ENCODE data around the gene CNNM1. TPM values are rescaled to one million over a fixed set of nuclear protein-coding genes. Genes with fewer than 3 reads are reported as not detected.

Gene CNNM1
- total RNA-seq, 2 donors from 2014 or later = 0.61 to 1.0 TPM

DNA sequence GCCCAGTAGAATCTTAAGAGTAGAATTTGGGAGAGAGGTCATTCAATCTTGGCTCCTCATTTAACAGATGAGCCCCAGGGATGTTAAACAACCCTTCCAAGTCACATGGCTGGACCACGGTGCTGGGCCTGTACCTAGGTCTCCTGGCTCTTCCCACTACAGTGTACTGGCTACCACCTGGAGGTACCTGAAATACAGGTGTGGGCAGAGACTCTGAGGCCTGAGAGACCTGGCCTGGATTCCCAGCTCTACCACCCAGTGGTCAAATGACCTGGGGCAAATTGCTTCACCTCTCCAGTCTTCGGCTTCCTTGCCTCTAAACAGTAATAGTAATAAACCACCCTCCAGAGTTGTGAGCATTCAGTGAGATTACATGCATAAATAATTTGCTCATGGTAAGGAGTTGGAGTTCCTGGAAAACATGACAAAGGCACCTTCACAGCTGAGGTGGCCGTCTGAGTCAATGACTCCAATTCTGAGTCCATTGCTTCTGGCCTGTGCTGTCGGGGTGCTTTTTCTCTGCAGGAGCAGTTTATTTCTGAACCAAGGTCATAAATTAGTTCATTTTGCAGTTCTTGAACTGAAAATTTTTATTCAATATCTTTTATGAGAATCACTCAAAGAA lies 98.5 kb downstream of the CNNM1 start:
- Mint-ChIP-seq H3K4me1 (peaks cover 26% of the 10 kb centered on the region), H3K27ac (no peak overlapping the region), H3K9me3 (no peaks in the 10 kb centered on the region), H3K27me3 (no peaks in the 10 kb centered on the region), H3K4me3 (no peak overlapping the region), H3K36me3 (ENCODE audit: low read depth) (peaks cover 28% of the 10 kb centered on the region)
- no peak for ATAC-seq (replicated peaks)

DNA sequence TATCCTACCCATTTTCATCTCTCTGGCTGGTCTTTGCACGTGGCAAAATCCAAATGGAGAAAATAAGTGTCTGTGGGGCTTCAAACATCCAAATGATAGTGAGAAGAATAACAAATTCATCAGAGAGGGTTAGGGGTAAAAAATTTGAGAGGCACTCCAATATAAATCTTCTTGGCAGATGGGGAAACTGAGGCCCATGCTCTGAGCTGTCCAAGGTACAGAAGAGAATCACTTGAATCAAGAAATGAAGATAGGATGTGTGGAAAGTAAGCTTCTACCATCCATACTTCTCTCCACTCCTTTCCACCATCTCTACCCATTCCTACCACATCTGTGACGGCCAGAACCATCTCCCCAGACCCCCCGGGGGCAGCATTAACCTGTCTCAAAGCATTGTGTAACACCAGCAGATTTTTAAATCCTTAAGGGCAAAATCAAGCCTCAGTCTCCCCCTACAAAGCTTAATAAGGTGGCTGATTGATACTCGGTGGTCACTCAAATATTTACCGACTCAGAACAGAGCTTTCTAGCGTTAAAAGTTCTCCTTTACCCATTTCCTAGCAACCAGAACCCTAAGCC lies 100.5 kb downstream of the CNNM1 start:
- peak overlapping the region; percentile 99 for H3K4me3 Mint-ChIP-seq
- peaks cover 26% of the 10 kb centered on the region for H3K4me1 Mint-ChIP-seq
- no peak for ATAC-seq (replicated peaks)
- peaks cover 20% of the 10 kb centered on the region for H3K36me3 Mint-ChIP-seq (ENCODE audit: low read depth)
- no peaks in the 10 kb centered on the region for H3K27me3 Mint-ChIP-seq
- H3K27ac Mint-ChIP-seq = peak overlapping the region; percentile 96
- H3K9me3 Mint-ChIP-seq = no peaks in the 10 kb centered on the region

DNA sequence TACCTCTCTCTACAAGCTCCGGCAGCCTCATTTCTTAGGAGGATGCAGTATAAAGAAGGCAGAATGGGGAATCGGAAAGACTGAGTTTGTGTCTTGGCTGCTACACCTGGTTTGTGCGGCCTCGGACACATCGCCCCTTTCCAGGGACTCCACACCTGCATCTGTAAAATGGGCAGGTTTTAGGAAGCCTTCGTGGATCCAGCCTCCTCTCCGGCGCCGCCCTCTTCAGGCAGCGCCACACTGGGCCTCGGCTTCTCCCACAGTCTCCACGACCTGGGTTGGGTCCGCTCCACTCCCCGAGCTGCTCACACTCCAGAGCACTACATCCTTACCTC lies 100.9 kb downstream of the CNNM1 start:
- Mint-ChIP-seq H3K27ac (peak overlapping the region; percentile 96), H3K4me1 (peaks cover 21% of the 10 kb centered on the region), H3K27me3 (no peaks in the 10 kb centered on the region), H3K9me3 (no peaks in the 10 kb centered on the region), H3K36me3 (ENCODE audit: low read depth) (peaks cover 15% of the 10 kb centered on the region), H3K4me3 (peak overlapping the region; percentile 99)
- ATAC-seq (replicated peaks) = peak; percentile 6

- peaks cover 17% of the 10 kb centered on the region for H3K4me1 Mint-ChIP-seq
- no peaks in the 10 kb centered on the region for H3K9me3 Mint-ChIP-seq
- peak; percentile 95 for ATAC-seq (replicated peaks)
- peaks cover 10% of the 10 kb centered on the region for H3K36me3 Mint-ChIP-seq (ENCODE audit: low read depth)
- no peaks in the 10 kb centered on the region for H3K27me3 Mint-ChIP-seq
- peak within 1 kb of the TSS; percentile 99 for H3K4me3 Mint-ChIP-seq
- peak within 1 kb of the TSS; percentile 96 for H3K27ac Mint-ChIP-seq
These were observed 101.5 kb downstream of the CNNM1 start, which contains the start of gene GOT1 for GRCh38 chr10:99430451-99431189. Gene GOT1, minus strand, starts transcription at chr10:99430624. Its CDS starts 59 bp downstream, at chr10:99430565.

GRCh38 chr10:99431190-99431760 lies 102.1 kb downstream of the CNNM1 start:
- peaks cover 7% of the 10 kb centered on the region for H3K36me3 Mint-ChIP-seq (ENCODE audit: low read depth)
- peak overlapping the region; percentile 99 for H3K4me3 Mint-ChIP-seq
- peaks cover 17% of the 10 kb centered on the region for H3K4me1 Mint-ChIP-seq
- peak overlapping the region; percentile 96 for H3K27ac Mint-ChIP-seq
- ATAC-seq (replicated peaks) = no peak
- no peaks in the 10 kb centered on the region for H3K27me3 Mint-ChIP-seq
- no peaks in the 10 kb centered on the region for H3K9me3 Mint-ChIP-seq

- peak overlapping the region; percentile 96 for H3K27ac Mint-ChIP-seq
- no peaks in the 10 kb centered on the region for H3K27me3 Mint-ChIP-seq
- H3K4me1 Mint-ChIP-seq = peaks cover 17% of the 10 kb centered on the region
- H3K9me3 Mint-ChIP-seq = no peaks in the 10 kb centered on the region
- H3K4me3 Mint-ChIP-seq = peak overlapping the region; percentile 99
- peaks cover 7% of the 10 kb centered on the region for H3K36me3 Mint-ChIP-seq (ENCODE audit: low read depth)
- ATAC-seq (replicated peaks) = no peak
These were observed 102.9 kb downstream of the CNNM1 start for GRCh38 chr10:99432047-99432446.

DNA sequence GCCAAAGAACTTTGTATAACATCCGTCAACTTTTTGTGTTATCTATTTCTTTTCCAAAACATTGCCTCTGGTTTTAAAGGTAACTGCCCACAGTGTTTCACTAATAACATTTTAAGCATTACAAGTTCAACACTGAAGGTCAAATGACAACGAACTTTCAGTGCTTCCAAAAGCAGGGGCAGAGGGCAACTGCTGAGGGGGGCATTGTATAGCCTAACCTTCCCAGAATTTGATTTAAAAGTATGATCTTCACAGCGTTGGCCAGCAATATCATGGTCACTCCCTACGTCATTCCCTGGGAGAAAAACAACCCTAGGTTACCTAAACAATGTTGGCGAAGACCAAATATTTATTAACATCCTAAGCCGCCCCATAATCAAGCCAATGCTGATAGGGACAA lies 103.7 kb downstream of the CNNM1 start:
- Mint-ChIP-seq H3K27me3 (no peaks in the 10 kb centered on the region), H3K9me3 (no peaks in the 10 kb centered on the region), H3K27ac (no peak overlapping the region), H3K36me3 (ENCODE audit: low read depth) (peaks cover 7% of the 10 kb centered on the region), H3K4me1 (peaks cover 17% of the 10 kb centered on the region), H3K4me3 (no peak overlapping the region)
- ATAC-seq (replicated peaks) = no peak

DNA sequence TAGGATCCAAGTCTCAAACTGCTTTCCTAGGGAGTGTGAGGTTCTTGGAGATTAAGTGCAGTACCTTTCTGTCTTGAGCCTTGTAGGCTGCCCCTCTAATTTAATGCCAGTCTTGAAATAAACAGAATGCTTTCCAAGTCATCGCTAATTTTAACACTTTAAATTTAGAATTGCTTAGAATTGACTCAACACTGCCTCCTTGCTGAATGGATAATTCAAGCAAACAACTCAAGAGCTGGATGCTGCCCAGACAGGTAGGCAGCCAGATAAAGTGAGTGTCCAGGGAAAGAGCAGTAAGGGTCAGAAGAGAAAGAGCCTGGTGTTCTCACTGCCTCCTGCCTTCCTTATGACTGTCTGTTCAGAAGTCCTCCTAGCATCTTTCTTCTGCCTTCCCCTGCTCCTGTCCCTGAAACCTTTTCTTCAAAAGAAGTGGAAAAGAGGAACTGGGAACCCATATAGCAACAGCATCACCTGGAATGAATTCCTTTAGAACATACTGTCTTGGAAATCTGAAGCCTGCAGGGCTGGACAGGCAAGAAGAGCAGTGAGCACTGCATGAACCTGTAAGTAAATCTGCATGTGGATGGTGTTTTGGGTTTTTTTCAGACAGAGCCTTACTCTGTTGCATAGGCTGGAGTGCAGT lies 104.3 kb downstream of the CNNM1 start:
- H3K27me3 Mint-ChIP-seq = no peaks in the 10 kb centered on the region
- ATAC-seq (replicated peaks) = no peak
- H3K36me3 Mint-ChIP-seq (ENCODE audit: low read depth) = peaks cover 7% of the 10 kb centered on the region
- H3K9me3 Mint-ChIP-seq = no peaks in the 10 kb centered on the region
- peaks cover 17% of the 10 kb centered on the region for H3K4me1 Mint-ChIP-seq
- H3K4me3 Mint-ChIP-seq = no peak overlapping the region
- no peak overlapping the region for H3K27ac Mint-ChIP-seq

- ATAC-seq (replicated peaks) = no peak
These were observed 107.0 kb downstream of the CNNM1 start for GRCh38 chr10:99435986-99436638.

DNA sequence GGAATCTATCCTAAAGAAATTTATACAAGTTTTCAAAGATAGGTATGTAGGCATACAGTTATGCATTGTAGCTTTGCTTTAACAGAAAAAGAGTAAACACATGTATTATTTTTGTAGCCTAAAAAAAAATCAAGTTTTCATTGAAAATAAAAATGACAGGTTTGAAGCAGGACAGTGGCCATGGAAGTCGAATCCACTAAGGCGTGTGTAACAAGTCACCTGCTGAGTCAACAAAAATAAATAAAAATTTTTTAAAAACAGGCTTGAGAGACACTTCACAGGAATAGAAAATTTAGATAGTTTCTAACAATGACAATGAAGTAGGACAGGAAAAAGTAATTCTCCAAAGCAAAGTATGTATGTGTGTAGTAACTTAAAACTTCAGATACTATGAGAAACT lies 109.7 kb downstream of the CNNM1 start:
- no peaks in the 10 kb centered on the region for H3K9me3 Mint-ChIP-seq
- no peaks in the 10 kb centered on the region for H3K27me3 Mint-ChIP-seq
- no peaks in the 10 kb centered on the region for H3K36me3 Mint-ChIP-seq (ENCODE audit: low read depth)
- no peak overlapping the region for H3K4me3 Mint-ChIP-seq
- no peak overlapping the region for H3K27ac Mint-ChIP-seq
- H3K4me1 Mint-ChIP-seq = no peaks in the 10 kb centered on the region
- no peak for ATAC-seq (replicated peaks)

More at GRCh38 chr10:99435986-99436638, 107.0 kb downstream of the CNNM1 start:
- Mint-ChIP-seq H3K36me3 (ENCODE audit: low read depth) (no peaks in the 10 kb centered on the region), H3K9me3 (no peaks in the 10 kb centered on the region), H3K27me3 (no peaks in the 10 kb centered on the region), H3K4me1 (peaks cover 8% of the 10 kb centered on the region), H3K27ac (no peak overlapping the region), H3K4me3 (no peak overlapping the region)

- Mint-ChIP-seq H3K27me3 (peaks cover 8% of the 10 kb centered on the region), H3K36me3 (ENCODE audit: low read depth) (no peaks in the 10 kb centered on the region), H3K27ac (no peak overlapping the region), H3K4me3 (no peak overlapping the region), H3K4me1 (no peaks in the 10 kb centered on the region), H3K9me3 (no peaks in the 10 kb centered on the region)
- ATAC-seq (replicated peaks) = no peak
These were observed 113.2 kb downstream of the CNNM1 start for GRCh38 chr10:99442394-99442793.

DNA sequence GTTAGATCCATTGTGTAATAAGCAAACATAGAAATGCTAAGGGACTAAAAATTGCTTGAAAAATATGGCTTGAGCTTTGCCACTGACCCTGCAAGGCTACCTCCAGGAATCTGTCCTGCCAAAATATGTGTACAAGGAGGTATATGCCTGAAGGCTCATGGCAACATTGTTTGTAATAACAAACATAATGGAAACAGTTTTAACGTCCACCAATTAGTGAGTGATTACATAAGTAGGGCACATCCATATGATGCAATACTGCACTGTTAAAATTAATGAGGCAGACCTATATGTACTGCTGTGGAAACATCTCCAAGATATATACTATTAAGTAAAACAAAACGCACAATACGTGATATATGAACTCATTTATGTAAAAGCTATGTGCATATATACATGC lies 114.3 kb downstream of the CNNM1 start:
- Mint-ChIP-seq H3K9me3 (no peaks in the 10 kb centered on the region), H3K36me3 (ENCODE audit: low read depth) (no peaks in the 10 kb centered on the region), H3K27ac (no peak overlapping the region)

More for the DNA sequence above, 114.3 kb downstream of the CNNM1 start:
- Mint-ChIP-seq H3K4me1 (no peaks in the 10 kb centered on the region), H3K4me3 (no peak overlapping the region), H3K27me3 (peaks cover 9% of the 10 kb centered on the region)
- no peak for ATAC-seq (replicated peaks)

All from activated T-helper 17 cell treated with anti-CD3 and anti-CD28 coated beads, Interleukin-2, amount 50 U/mL, for 72 hours (primary cell).